Measurements from ENCODE around the gene OTOGL.
"Not testable (repeated sequence)": the region's sequence is repeated elsewhere in the genome, so short reads cannot be mapped to it uniquely, and the experiment has no call there.

The OTOGL gene

GRCh38 chr12:80235944-80236343 is 136.6 kb downstream of the OTOGL start:
- no peak for DNase-seq

GRCh38 chr12:80239867-80240266 is 140.5 kb downstream of the OTOGL start:
- DNase-seq, result no peak

DNA sequence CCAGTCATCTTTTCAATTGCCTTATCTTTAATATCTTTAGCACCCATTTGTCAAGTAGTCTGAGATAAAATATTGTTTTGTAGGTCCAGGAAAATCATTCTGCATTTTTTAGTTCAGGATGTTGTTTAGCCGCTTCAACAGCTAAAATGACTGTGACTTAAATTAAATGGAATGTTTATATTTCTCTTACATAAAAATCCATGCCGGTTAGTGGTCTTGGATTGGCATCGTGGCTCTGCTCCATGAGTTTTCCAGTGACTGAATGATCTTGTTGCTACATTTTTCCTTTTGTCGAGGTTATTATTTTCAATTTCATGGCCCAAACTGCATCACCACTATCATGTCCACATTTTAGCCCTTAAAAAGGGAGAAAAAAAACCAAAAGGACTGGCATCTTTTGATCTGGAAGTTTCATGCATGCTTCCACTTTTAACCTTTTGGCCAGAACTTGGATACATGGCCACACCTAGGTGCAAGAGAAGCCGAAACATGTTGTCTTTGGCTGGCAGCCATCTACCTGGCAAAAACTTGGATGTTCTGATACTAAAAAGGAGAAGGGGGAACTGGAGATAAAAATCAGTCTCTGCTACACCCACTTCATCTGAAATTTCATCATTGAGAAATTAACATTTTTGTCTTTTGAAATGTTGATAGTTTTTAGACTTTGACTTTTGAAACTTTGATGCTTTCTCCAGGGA is 142.4 kb downstream of the OTOGL start:
- no peak for DNase-seq

DNA sequence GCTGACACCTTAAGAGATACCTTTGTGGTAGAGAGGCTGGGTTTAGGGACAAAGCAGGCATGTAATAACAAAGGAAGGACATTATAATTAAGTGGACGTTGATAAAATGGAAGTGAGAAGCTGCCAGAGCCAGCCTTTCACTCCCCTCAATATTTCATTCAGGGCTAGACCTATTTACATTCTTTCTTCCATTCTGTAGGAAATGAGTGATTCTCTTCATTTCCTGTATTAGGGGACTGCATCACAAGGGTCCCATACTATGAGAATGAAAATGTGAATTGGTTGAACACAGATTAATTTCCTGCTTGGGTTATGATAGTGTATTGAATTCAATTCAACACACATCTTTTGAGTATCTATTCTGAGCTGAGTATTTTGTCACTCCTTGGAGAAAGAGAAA is 143.0 kb downstream of the OTOGL start:
- DNase-seq, result no peak

- not testable (repeated sequence) for DNase-seq
Measured at GRCh38 chr12:80249581-80249980, 150.2 kb downstream of the OTOGL start.

- DNase-seq, result no peak
Measured at GRCh38 chr12:80257920-80258319, 158.6 kb downstream of the OTOGL start.

- DNase-seq, result no peak
Measured at GRCh38 chr12:80260269-80260668, 160.9 kb downstream of the OTOGL start.

DNA sequence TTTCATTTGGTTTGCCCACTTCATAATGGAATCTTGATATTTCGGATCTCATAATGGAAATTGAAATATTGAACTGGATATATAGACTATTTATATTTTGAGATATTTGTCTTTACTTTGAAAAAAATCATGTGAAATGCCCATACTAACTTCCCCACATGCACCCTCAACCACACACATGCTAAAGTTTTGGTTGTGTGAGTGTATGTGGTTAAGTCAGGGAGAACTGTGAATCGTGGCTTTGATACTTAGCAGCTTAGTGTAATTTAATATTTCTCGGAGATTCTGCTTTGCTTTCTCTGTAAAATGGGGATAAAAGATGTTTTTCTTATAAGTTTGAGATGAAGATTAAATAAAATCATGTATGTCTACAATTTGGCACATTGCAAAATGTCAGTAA is 162.1 kb downstream of the OTOGL start:
- DNase-seq, result no peak

- no peak for DNase-seq
Measured at GRCh38 chr12:80262346-80262745, 163.0 kb downstream of the OTOGL start.

DNA sequence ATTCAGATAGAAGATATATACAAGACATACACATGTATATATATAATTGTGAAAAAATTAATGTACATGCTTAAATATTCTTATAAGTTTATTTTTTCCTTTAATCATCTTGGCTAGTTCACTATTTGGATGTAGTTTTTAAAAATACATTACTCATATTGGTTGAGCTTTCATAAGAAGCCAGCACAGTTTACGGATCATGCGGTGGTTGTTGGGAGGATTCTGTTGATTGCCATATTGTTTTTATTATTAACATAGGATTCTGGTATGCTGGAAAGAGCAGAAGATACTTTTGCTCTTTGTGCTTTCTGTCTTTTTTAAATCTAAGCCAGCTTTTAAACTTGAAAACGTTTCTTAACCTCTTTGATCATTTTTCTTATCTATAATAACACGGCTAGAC is 163.4 kb downstream of the OTOGL start:
- no peak for DNase-seq

- DNase-seq, result no peak
Measured at GRCh38 chr12:80264386-80264785, 165.0 kb downstream of the OTOGL start.

DNA sequence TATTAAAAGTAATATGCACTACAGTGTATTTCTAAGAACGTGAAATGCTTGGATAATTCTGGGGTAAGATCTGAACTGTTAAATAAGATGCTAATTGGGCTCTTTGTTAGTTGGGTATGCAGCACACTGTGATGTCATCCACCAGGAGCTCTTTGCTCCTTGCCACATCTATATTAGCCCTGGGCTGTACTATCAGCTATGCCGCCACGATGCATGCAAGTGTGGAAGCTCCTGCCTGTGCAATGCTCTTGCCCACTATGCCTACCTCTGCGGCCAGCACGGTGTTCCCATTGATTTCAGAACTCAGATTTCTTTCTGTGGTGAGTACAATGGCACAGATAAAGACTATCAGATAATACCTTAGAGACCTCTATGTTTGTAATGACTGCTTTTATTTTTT is 165.6 kb downstream of the OTOGL start:
- no peak for DNase-seq

- no peak for DNase-seq
Measured at GRCh38 chr12:80268924-80269749, 169.8 kb downstream of the OTOGL start.

GRCh38 chr12:80269803-80270552 is 170.6 kb downstream of the OTOGL start:
- DNase-seq, result no peak

DNA sequence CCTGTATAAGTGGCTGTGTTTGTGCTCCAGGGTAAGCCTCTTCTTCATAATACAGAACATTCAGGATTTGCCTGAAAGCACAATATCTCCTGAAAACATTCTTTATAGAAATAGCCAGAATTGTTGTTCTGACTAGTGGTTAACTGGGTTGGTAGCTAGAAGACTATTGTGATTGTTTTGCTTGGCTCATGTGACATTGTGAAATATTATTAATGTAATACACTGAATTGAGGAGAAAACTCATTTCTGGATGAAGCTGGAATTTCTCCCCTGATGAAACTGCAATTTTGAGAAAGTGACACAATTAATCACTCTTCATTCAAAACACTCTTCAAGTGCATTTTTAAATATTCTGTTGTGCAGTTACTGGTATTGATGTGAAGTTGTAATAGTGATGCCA is 172.4 kb downstream of the OTOGL start:
- DNase-seq, result no peak

GRCh38 chr12:80272387-80272915 is 173.1 kb downstream of the OTOGL start:
- no peak for DNase-seq

DNA sequence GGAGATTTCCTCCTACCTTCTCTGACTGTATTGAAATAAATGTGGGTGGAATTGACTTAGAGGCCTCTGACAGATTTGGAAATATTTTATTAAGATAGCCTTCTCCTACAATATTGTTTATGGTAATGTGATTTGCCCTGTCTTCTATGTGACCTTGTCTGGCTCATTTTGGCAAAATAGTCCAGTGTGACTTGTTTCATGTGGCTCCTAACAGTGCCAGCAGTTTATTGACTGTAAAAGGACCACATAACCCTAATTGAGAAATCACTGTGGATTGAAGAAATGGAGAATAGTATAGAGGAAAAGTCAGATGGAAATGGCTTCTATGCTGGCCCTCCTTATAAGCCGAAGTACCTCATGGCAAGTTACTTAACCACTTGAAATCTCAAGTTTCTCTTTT is 173.8 kb downstream of the OTOGL start:
- no peak for DNase-seq

DNA sequence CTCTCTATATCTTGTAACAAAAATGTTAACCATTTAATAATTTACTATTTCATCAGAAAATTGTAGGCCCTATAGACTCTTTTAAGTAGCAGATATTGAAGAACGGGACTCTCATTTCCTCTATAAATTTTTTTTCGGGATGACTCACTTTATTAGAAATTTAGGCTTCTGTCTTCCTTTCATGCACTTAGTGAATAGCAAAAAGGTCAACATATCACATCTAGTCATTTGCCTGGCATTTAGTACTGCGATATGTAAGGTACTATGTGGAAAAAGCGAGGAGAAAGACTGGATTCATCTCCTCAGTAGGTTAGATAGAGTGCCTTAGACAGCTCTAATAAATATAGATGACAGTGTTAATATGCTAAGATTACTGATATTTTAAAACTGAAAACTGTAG is 178.4 kb downstream of the OTOGL start:
- DNase-seq, result no peak

GRCh38 chr12:80282226-80282625 is 182.9 kb downstream of the OTOGL start:
- no peak for DNase-seq

GRCh38 chr12:80282761-80283160 is 183.4 kb downstream of the OTOGL start:
- DNase-seq, result no peak

DNA sequence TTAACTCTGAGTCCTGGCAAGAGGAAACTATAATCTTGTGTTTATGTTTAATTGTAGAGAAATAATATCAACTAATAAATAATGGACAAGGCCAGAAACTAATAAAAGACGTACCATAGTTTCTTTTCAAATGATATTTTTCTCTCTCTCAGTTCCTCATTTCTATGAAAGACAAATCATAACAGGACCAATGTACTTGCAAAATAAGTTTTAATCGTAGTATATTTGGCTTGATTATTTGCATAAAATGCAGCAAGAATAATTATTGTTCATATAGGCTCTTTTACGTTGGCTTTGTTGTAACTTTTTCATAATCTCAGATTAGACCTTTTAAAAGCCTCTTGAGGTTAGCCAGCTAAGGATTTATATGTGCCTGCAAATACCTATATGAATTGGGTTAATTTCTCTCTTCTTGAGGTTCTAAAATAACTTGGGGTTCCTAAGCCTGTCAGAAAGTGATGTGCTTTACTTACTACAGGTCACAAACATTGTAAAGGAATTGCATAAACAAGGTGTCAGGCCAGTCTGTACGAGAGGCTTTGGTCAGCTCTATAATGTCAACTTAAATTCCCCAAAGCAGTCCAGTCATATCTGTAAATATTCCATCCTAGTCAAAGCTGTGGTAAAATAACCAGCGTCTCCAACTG is 191.9 kb downstream of the OTOGL start:
- DNase-seq, result no peak

DNA sequence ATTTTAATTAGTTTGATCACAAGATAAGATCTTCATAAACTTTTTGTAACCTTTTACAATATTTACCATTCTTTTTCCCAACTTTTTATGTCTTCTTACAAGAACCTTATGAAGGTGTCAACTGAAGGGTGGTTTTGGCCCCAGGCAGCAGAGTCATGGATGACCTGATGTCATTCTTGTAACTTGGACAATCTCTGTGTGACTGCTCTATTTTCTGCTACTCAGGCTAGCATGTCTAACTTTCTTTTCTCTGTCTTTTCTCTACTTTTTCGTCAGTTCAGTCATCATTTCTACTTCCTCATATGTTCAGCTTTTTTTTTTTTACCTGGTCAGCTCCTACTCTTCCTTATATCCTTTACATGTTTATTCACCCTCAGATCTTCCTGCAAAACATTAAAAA is 194.0 kb downstream of the OTOGL start:
- no peak for DNase-seq

DNA sequence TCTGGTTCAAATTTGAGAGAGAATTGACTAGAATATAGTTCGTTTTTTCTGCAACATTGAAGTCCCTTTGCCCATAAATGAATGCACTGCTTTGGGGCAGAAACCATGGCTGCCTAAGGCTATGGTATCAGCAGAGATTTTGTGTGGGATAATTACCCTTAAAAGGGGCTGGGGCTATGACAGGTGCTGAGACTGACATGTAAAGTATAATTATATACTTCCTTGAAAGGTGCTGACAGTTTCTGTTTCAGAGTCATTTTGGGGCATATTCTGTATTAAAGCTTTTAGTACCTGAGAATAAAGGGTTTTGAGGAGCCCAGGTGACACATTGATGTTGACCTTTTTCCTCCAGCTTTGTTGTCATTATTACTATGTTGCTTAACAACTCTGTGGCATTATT is 194.4 kb downstream of the OTOGL start:
- no peak for DNase-seq
